HG03097 (cell line): ENCODE results near the gene GNAI3.

Experiments
- ATAC-seq: cut with Tn5 transposase; IDR thresholded peaks from one replicate; pipeline ENCODE4 v1.9.1; 2021; ENCODE audit not compliant: unreplicated experiment, low FRiP score

GNAI3 gene

DNA sequence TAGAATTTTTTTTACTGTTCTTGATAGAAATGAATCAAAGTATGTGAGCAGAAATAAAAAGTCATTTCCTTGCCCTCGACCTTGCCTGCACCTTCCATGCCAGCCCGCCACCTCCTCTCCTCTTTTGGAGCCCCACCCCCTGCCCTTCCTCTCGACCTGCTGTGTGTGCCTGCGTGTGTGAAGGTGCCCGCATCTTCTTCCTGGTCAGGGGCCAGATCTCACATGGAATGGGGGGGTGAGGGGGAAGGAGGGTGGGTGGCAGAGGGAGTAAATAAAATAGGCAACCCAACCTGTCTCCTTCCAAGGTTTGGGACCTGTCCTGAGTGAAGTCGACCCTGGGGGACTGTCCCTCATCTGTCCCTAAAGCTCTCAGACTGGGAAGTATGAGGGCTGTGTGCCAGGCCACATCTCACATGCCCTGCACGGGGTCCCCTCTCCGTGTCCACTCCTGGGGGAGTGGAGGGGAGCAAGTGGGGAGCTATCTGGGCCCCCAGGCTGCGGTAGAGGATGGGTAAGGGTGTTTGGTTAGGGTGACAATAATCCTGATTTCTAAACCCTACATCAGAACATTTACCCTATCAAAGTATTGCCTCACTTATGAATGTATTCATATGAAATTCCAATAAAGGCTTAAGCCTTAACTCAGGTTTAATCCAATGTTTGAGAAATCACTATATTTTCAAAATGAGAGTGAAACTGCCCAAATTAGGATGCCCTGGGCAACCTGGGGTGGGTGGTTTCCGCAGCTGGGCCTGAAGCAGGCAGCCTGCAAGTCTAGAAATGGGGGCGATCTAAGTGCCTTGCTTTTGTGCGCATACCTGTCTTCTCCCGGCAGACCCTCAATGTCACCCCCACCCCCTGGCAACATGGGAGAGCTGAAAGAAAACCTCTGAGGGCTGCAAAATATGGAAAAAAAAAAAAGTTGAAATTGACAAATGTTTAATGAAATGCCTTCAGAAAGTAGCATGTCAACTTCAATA lies 86.6 kb downstream of the GNAI3 start:
- ATAC-seq: no peak

DNA sequence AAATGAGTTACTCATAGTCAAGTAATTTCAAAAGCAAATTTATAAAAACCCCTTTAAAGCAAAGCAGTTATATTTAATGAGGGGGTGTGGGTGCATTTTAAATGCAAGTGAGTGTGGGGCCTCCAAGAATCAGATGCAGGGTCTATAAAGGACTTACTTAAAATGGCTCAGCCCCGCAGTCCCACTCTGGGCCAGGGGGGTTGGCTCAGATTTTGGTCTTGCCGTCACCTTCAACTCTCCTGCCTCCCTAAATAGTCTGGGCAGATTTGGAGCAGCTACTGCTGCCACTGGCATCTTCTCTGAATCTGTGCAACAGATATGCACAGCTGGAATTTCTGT lies 87.4 kb downstream of the GNAI3 start:
- no peak for ATAC-seq

DNA sequence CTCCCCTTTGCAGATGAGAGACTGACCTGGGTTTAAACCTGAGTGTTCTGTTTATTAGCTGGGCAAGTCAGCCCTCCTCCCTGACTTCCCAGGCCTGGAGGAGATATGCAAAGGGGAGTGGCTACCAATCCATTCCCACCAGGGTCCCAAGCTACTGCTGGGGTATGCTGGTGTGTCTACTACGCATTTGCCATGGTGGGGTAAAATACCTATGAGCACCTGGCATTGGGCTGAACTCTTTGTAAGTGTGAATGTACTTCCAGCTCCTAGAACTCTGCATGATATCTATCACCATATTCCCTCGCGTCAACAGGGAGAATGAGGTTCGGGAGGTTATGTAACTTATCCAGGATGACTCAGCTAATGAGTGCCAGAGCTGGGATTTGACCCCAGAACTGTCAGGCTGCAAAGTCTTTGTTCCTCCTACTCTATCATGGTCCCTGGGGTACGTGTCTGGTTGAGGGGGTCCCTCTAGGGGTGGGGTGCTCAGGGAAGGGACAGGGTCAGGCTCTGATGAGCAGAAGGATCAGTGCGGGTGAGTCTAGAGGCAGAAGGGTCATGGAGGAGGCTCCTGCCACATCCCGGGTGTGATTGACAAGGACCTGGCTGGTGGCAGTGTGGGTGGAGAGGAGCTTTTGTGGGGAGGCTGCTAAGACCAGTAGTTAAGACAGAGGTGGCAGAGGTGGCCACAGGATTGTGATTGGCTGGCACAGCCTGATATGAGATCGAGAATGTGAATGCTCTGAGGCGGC lies 88.0 kb downstream of the GNAI3 start:
- no peak for ATAC-seq

DNA sequence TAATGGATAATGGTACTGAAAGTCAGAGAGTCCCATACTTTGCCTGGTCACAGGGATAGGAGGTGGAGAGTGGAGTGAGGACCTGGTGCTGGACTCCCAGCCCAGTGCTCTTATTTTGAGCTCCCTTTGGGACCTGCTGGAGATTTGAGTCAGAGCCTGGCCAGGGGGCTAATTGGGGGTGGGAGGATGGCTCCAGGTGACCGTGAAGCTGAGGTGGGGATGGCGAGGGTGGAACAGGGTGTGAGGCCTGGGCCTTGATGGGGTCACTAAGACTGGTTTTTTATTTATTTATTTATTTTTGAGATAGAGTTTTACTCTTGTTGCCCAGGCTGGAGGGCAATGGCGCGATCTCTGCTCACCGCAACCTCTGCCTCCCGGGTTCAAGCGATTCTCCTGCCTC lies 89.0 kb downstream of the GNAI3 start:
- ATAC-seq: no peak

DNA sequence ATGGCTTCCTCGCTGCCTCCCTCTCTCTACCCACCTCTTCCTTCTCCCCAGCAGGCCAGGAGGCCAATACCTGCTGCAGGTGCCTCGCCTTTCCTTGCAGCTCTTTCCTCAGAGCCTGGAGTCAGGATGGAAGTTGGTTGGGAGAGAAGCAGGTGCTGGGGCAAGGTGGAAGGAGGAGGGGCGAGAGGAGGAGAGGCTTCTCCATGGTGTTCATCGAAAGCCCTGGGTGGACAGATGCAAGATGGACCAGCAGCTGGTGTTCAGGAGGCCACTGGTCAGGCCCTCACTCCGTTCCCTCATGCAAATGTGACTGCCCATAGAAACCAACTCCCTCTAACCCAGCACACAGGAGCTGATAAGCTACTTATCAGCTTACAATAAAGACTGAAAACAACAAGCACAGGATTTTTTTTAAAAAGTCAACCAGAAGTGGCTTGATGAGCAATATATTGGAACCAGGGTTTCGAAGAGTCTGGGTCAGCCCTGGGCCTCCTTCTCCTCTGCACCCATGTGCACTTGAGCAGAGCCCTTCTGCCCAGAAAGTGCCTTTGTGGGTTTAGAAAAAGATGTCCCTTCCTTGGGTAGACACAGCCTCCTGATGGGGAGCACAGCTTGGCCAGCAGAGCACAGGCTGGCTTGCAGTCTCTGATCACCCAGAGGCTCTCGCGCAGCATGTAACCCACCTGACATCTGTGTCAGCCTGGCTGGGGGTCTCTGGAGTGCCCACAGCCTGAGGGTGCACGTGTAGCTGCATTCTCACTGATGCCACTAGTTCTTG lies 90.8 kb downstream of the GNAI3 start:
- no peak for ATAC-seq

DNA sequence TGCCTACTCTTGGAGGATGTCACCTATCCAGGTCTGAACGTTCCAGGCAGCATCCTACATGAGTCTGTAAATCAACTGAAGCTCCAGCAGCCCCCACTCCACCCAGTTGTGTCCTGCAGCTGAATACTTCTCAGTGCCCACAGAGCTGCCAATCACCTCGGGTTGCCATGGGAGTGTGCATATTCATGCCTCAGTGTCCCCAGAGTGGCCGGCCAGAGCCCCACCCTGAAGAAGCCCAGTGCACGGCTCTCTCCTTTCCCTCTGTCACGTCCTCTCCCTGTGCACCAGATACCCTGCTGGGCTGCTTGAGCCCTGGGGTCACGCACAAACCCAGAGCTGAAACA lies 91.4 kb downstream of the GNAI3 start:
- ATAC-seq: no peak

DNA sequence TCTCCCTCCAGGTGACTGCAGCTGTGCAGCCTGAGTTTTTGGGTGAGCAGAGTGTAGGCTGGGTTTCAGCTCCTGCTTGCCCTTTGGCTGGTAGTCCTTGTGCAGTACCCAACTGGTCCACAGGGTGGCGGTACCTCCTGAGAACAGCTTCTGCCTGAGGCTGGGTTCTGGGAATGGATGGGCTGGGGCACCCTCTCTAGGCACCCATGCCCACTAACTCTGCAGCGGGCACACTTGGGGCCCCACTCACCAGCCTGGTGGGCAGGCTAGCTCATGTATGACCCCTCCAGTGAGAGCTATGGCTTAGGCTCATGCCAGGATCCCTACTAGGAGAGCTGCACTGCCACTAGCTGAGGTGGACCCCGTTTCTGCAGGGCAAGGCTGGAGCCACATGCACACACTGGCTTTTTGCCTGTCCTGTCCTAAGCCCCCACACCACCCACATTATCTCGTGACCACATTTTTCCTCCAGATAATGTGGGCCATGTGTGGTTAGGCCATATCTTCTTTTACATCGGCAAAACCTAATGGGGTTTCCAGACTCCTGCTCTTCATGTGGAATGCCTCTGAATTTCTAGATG lies 92.0 kb downstream of the GNAI3 start:
- no peak for ATAC-seq

DNA sequence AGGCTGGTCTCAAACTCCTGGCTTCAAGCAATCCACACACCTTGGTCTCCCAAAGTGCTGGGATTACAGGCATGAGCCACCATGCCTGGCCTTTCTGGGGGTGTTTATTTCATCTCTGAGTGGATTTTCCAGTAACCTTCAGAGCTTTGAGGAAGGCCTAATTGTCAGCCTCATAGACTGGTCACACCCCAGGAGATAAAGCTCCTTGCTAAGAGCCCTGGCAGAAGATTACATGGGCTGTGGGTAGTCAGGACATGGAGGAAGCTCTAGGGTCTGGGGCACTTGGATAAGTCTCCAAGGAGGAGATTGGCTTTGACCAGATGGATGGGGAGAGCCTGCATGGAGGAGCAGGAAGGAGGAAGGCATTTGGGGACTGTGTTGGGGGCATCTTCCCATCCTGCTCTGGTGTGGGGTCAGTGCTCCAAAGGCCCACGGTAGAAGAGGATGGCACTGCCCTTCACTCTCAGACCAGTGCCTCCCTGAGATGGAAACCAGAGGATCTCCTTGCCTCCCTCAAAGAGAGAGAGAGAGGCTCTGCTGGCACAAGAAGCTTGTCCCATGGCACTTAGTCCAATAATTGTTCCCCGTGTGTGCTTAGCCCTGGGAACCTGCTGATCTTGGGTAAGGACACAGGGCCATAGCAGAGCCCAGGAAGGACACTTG lies 92.8 kb downstream of the GNAI3 start:
- ATAC-seq: no peak

DNA sequence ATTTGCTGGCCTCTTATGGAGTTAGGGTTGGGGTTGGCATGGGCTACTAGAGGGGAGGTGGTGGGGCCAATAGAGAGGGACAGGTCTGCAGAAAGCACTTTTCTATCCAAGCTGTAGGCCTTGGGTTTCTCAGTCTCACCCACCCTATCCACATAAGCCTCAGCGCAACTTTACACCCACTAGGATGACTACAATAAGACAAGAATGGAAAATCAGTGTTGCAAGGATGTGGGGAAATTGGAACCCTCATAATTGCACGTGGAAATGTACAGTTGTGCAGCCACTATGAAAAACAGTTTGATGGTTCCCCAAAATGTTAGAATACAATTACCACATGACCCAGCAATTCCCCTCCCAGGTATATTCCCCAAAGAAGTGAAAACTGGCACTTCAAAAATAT lies 93.4 kb downstream of the GNAI3 start:
- no peak for ATAC-seq

DNA sequence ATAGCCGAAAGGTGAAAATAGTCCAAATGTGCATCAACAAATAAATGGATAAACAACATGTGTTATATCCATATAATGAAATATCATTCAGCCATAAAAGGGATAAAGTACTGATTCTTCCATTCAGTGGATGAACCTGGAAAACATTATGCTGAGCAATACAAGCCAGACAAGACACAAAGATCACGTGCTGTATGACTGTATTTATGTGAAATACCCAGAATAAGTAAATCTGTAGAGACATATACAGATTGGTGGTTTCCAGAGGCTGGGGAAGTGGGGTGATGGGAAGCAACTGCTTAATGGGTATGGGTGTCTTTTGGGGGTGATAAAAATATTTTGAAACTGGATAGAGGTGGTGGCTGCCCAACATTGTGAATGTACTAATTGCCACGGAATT lies 94.2 kb downstream of the GNAI3 start:
- no peak for ATAC-seq

DNA sequence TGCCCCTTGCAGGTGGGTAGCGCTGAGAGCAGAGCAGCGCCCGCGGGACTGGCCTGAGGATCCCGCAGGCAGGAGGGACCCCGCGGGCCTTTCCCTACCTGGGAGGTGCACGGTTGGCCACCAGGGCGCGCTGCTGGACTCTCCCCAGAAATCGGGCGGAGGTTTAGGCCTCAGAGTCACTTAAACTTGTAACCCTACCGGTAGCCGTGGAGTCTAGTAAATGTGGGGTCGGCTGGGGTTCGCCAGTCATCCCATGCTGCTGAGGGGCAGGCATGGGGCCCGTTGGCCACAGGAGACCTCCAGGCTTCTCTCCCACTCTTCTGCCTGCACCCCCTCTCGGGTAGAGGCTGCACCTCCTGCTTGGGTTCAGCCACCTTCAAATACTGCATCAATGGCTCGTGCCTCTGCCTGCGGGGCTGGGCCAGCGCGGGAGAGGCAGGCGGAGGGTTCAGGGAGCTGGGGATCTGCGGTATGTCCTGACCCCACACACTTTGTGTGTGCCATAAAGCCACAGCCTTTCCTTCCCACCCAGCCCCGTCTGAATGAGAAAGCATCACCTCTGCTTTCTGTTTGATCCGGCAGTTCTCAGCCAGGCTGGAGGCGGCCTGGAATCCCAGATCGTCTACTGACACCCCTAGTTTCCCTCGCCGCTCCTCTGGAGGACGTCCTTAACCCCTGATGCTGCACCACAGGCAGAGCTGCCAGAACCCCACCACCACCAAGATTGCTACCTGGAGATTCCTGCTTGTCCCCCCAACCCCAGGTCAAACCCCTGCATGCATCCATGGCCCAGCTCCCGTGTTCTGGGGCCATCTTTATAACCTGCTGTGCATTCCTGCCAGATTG lies 95.2 kb downstream of the GNAI3 start:
- peak; percentile 70 for ATAC-seq

DNA sequence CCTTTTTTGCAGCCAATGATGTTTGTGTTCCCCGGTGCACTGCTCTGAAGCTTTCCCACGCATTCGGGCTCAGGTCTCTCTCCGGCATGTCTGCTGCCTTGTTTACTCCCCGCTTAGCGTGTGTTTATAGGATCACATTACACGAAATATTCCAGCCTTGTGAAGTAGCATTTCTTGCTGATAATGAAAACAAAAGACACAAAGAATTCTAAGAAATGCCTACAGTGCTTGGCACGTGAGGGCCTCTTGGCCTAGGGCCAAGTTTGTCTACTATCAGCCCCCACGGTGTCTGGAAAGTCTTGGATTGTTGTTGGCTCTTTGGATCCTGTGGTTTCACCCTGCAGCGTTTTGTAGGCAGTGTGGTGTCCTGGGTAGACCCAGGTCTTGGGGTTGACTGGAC lies 96.3 kb downstream of the GNAI3 start:
- no peak for ATAC-seq

DNA sequence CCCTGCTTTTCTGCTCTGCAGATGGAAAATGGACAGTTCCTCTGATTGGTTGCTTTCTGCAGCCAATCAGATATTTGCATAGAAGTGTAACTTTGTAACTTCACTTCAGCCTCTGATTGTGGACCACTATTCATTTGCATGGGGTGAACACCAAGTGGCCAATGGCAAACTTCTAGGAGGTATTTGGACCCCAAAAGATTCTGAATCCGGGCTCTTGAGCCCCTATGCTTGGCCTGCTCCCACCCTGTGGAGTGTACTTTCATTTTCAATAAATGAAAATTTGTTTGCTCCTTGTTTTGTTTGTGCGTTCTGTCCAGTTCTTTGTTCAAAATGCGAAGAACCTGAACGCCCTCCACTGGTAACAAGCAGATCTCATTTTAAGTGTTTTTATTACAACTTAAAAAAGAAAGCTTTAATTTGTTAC lies 101.1 kb downstream of the GNAI3 start:
- ATAC-seq: no peak

DNA sequence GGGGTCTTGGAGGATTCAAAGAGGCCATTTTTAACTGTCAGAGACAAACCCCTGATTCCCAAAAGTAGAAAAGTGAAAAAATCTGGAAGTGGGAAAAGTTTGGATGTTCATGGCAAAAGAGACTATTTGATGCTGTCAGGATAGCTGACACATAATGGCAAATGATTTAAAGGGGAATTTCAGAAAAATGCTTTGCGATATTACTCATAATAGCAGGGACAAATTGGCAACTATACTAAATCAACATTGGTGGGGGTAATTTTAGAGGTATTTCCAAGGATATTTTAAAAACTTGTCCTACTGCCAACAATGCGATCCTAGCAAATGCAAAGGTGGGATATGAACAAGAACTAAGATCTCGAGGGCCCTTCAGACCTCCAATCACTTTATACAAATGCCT lies 102.2 kb downstream of the GNAI3 start:
- no peak for ATAC-seq

DNA sequence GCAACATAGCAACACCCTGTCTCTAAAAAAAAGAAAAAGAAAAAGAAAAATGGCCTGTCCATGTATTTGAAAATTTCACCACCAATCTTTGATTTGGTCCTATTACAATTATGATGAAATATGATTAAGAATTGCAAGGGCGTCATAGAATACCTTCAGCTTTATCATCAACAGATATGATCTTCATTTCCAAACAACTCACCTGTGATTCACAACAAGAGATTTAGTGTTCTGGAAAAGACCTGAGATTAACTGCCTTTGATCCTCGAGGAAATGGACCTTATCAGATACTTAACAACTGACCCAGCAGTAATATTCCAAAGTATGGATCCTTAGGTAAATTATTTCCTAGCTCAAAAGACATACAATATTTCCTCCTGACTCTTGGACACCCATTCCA lies 104.0 kb downstream of the GNAI3 start:
- no peak for ATAC-seq

DNA sequence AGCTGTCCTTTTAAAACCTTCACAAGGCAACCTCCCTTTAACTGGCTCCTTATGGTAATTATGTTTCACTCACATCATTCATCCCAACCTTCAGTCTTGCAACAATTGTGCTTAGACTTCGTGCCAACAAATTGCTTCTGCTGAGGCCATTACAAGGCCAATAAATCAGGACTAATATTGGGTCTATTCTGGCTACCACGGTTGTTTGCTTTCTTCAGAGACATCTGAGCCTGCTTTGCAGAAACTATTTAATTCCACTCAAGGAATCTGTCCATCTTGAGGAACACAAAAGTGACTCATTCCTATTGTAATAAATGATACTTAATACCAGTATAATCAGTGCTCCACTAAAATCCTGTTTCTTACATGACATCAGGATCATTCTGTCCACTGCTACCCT lies 104.9 kb downstream of the GNAI3 start:
- no peak for ATAC-seq

DNA sequence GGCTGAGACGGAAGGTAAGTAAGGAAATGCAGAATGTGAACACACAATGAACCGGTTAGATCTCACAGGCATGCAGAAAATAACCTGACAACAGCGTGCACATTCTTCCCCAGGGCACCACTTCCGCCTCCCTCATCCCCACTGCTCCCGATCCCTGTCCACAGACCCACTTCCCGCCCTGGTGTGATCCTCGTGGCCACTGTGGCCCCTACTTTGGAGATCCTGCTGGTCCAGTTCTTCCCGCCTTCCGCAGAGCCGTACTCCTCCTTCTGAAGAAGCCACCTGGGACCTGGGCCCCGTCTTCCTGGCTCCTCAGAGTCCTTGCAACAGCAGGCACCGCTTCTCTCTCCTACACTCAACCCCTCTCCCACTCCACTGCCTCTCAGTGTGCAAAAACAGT lies 106.1 kb downstream of the GNAI3 start:
- no peak for ATAC-seq

DNA sequence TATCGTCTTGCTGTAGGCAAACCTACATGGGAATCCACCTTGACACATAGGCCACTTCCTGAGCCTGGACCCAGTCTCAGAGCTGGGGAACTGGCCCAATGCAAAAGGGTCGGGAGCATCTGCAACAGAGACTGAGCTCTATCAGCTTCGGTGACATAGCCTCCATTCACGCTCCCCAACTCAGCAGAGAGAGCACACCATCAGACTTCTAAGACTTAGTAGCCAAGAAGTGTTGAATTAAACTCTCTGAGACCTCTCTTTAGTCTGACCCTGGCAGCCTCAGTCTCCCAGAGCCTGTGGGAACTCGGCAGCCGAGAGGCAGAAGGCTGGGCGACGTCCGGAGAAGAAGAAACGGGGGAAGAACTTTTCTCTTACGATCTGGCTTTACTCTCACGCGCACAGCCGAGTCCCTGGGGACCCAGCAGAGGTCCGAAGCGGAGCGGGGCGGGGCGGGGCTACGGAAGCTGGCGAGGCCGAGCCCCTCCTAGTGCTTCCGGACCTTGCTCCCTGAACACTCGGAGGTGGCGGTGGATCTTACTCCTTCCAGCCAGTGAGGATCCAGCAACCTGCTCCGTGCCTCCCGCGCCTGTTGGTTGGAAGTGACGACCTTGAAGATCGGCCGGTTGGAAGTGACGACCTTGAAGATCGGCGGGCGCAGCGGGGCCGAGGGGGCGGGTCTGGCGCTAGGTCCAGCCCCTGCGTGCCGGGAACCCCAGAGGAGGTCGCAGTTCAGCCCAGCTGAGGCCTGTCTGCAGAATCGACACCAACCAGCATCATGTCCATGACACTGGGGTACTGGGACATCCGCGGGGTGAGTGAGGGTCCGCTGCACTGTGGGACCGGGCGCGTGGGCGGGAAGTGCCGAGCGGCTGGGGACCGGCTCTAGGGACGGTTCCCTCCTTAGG lies 107.5 kb downstream of the GNAI3 start, which contains the start of gene GSTM4:
Gene GSTM4, plus strand, starts transcription at position 485 of the 905 bp plus-strand sequence. Its CDS starts 291 bp downstream, at position 776.
- peak; percentile 84 for ATAC-seq
